Measurements from ENCODE around the gene MCCC2.

Gene MCCC2

DNA sequence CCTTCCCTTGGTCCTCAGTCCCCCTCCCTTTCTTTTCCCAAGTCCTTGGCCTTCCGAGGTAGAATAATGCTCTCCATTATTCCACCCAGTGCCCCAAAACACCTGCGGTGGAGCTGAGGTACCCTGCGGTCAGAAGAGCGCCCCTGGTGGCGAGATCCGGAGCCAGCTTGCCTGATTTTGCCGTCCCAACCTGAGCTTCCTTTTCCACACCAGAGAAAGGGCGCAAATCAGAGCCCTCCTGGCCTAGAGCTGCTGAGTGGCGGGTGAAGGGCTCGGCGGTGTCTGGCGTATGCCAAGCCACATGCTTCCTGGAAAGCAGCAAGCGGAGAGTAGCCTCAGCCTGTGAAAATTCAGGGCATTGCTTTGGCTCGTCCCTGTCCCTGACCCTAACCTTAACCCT lies 110.8 kb downstream of the MCCC2 start:
- no peak for DNase-seq (ENCODE audit: low read depth)
- H3K4me3 ChIP-seq (ENCODE audit: low read depth, low read length): no peak overlapping the region
- no peak for TF ChIP-seq MYC (IDR thresholded peaks at IDR 0.05; ENCODE audit: low read depth, low read length)
- TF ChIP-seq, protein P1, sequence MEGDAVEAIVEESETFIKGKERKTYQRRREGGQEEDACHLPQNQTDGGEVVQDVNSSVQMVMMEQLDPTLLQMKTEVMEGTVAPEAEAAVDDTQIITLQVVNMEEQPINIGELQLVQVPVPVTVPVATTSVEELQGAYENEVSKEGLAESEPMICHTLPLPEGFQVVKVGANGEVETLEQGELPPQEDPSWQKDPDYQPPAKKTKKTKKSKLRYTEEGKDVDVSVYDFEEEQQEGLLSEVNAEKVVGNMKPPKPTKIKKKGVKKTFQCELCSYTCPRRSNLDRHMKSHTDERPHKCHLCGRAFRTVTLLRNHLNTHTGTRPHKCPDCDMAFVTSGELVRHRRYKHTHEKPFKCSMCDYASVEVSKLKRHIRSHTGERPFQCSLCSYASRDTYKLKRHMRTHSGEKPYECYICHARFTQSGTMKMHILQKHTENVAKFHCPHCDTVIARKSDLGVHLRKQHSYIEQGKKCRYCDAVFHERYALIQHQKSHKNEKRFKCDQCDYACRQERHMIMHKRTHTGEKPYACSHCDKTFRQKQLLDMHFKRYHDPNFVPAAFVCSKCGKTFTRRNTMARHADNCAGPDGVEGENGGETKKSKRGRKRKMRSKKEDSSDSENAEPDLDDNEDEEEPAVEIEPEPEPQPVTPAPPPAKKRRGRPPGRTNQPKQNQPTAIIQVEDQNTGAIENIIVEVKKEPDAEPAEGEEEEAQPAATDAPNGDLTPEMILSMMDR (IDR thresholded peaks at IDR 0.05; ENCODE audit: low read depth, low read length): peak; percentile 46

DNA sequence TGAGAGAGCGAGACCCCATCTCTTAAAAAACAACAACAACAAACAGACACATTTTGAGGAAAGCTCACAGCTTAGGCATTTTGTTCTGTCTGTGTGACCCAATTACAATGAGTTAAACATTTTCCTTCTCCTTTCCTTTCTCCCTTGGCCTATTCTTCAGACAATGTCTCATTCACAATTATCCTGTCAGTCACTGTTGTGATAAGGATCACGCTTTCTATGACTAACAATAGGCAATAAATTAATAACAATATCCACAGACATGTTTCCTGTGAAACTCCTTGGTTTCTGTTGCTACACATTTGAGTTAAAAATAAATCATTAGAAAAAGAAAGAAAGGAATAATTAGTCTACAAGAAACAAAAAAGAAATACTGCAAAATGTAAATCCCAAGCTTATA lies 112.1 kb downstream of the MCCC2 start:
- DNase-seq (ENCODE audit: low read depth): no peak
- H3K4me3 ChIP-seq (ENCODE audit: low read depth, low read length): no peak overlapping the region
- TF ChIP-seq, protein P1 (IDR thresholded peaks at IDR 0.05; ENCODE audit: low read depth, low read length): no peak
- no peak for TF ChIP-seq POLR2A (IDR thresholded peaks at IDR 0.05; ENCODE audit: extremely low read depth, insufficient read length)

DNA sequence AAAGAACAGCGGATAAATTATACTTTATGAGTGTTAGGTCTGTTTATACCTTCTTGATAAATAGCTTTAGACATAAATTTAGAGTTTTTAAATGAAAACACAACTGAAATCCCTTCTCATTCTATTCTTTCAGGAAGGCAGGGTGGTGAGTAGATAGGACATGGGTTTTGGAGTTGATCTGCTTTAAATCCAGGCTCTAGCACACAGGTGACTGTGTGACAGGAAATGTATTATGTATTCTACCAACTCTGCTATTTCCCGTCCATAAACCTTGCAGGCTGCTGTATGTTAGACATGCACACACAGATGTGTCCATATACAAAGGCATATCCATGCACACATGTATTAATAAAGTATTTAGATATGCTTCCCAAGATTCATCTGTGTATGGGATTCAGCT lies 112.6 kb downstream of the MCCC2 start:
- H3K4me3 ChIP-seq (ENCODE audit: low read depth, low read length): no peak overlapping the region
- DNase-seq (ENCODE audit: low read depth): no peak
- TF ChIP-seq MYC (IDR thresholded peaks at IDR 0.05; ENCODE audit: low read depth, low read length): no peak
- TF ChIP-seq POLR2A (IDR thresholded peaks at IDR 0.05; ENCODE audit: extremely low read depth, insufficient read length): no peak
- TF ChIP-seq, protein P2, sequence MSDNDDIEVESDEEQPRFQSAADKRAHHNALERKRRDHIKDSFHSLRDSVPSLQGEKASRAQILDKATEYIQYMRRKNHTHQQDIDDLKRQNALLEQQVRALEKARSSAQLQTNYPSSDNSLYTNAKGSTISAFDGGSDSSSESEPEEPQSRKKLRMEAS (IDR thresholded peaks at IDR 0.05; ENCODE audit: low read depth, low read length): no peak
- TF ChIP-seq, protein P1 (IDR thresholded peaks at IDR 0.05; ENCODE audit: low read depth, low read length): no peak

DNA sequence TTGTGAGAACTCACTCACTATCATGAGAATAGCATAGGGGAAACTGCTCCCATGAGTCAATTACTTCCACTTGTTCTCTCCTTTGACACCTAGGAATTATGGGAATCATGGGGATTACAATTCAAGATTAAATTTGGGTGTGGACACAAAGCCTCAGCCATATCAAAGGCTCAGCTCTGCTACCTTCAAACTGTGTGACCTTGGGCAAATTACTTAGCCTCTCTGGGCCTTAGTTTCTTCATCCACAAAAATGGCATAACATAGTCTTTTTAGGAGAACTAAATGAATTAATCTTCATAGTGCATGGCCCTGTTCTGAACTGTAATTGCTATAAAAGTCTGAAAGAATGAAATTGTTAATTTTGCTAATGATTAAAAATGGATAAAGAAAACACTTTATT lies 113.7 kb downstream of the MCCC2 start:
- TF ChIP-seq MYC (IDR thresholded peaks at IDR 0.05; ENCODE audit: low read depth, low read length) (no peak), POLR2A (IDR thresholded peaks at IDR 0.05; ENCODE audit: extremely low read depth, insufficient read length) (no peak)
- TF ChIP-seq, protein P1 (IDR thresholded peaks at IDR 0.05; ENCODE audit: low read depth, low read length): no peak
- TF ChIP-seq, protein P2 (IDR thresholded peaks at IDR 0.05; ENCODE audit: low read depth, low read length): no peak
- H3K4me3 ChIP-seq (ENCODE audit: low read depth, low read length): no peak overlapping the region
- no peak for DNase-seq (ENCODE audit: low read depth)

DNA sequence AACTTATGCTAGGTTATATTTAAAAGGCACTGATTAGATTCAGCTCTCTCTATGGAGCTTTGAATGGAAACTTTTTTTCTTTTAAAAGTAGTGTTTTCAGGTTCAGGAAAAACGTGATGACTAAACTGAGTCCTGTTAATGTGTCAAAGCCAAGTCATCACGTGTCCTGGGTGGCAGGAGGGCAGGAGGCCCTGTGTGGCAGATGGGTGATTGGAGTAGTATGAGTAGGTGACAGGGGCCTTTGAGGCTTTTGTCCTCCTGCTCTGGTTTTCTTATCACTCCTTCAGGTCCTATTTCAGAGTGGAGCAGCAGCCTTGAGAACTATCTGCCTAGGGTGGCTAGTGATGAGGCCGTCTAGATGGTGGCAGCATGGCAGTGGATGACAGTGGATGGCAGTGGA lies 114.3 kb downstream of the MCCC2 start:
- DNase-seq (ENCODE audit: low read depth): no peak
- H3K4me3 ChIP-seq (ENCODE audit: low read depth, low read length): no peak overlapping the region
- TF ChIP-seq, protein P1 (IDR thresholded peaks at IDR 0.05; ENCODE audit: low read depth, low read length): no peak
- TF ChIP-seq, protein P2 (IDR thresholded peaks at IDR 0.05; ENCODE audit: low read depth, low read length): no peak

DNA sequence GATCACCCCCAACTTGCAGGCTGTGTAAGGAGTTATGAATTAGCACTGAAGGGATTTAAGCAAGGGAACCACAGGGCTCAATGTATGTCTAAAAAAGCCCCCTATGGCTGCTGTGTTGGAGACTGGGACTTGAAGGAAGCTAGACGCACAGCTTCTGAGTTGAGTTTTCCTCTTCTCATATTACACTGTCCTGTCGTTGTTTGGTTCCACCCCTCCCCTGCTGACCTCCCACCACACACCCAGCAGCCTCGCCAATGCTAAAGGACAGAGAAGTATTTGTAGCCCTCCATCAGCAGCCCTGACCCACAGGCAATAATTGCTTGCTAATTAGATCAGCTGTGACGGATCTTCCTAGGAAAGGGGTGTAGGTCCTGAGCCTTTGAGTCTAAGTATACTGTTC lies 116.8 kb downstream of the MCCC2 start:
- TF ChIP-seq POLR2A (IDR thresholded peaks at IDR 0.05; ENCODE audit: extremely low read depth, insufficient read length) (no peak), MYC (IDR thresholded peaks at IDR 0.05; ENCODE audit: low read depth, low read length) (no peak)
- TF ChIP-seq, protein P1 (IDR thresholded peaks at IDR 0.05; ENCODE audit: low read depth, low read length): no peak
- TF ChIP-seq, protein P2 (IDR thresholded peaks at IDR 0.05; ENCODE audit: low read depth, low read length): no peak
- H3K4me3 ChIP-seq (ENCODE audit: low read depth, low read length): no peak overlapping the region
- no peak for DNase-seq (ENCODE audit: low read depth)
